CD4-positive, alpha-beta T cell treated with Interleukin-10 for 1 hour (primary cell): ENCODE measurements around the gene SOD3.

ENCODE experiments used
- DNase-seq: peaks from one replicate; pipeline ENCODE4 v3.0.0-alpha.2; 2020

SOD3 gene

GRCh38 chr4:24845902-24846301 lies 50.5 kb downstream of the SOD3 start:
- peak; percentile 0 for DNase-seq

- DNase-seq: no peak
Measured at GRCh38 chr4:24846716-24847115, 51.3 kb downstream of the SOD3 start.

DNA sequence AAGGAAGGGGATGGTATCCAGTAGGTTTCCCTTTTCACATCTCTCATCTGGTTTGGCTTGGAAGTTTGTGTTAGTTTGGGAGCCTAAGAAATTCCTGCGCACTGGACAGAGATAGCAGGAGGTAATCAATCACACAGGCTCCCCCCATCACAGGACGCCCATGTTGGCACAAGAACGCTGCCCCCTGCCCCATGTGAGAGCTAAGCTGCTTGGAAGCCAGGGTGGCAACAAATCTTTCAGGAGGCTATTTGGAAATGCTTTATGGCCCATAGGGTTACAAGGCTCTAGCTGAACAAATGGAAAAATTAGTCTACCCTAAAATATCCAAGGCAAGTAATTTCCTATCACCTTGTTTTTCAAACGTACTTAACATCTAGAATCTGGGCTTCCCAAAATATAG lies 54.0 kb downstream of the SOD3 start:
- DNase-seq: no peak

- DNase-seq: no peak
Measured at GRCh38 chr4:24849756-24850155, 54.4 kb downstream of the SOD3 start.
